Smooth muscle cell (in vitro differentiated cells): ENCODE measurements around the gene DISC1. TPM values are rescaled to one million over a fixed set of nuclear protein-coding genes. Genes with fewer than 3 reads are reported as not detected.
"Not testable (repeated sequence)": the region's sequence is repeated elsewhere in the genome, so short reads cannot be mapped to it uniquely, and the experiment has no call there.

Experiments
- DNase-seq: peaks from one replicate; lab custom pipeline; 2025; ENCODE audit not compliant: unreplicated experiment; lab: John Stamatoyannopoulos, UW
- H2AFZ ChIP-seq: fragments of 200-600 bp; sonication (generic); 2 replicates; pipeline ENCODE4 v1.6.0; 2016; ENCODE audit warnings: antibody characterized with exemption, low read depth, mild to moderate bottlenecking
- H3F3A ChIP-seq: fragments of 200-600 bp; sonication (generic); 2 replicates; pipeline ENCODE4 v1.6.0; 2017; ENCODE audit warnings: antibody characterized with exemption, low read depth
- H3K27ac ChIP-seq: fragments of 200-600 bp; sonication (generic); 2 replicates; pipeline ENCODE4 v1.5.1; 2016; ENCODE audit warnings: low read depth, mild to moderate bottlenecking
- H3K27me3 ChIP-seq: fragments of 200-600 bp; sonication (generic); 2 replicates; pipeline ENCODE4 v1.6.1; 2016; ENCODE audit warnings: low read depth, mild to moderate bottlenecking
- H3K36me3 ChIP-seq: fragments of 200-600 bp; sonication (generic); 2 replicates; pipeline ENCODE4 v1.5.1; 2016; ENCODE audit warnings: low read depth
- H3K4me1 ChIP-seq: fragments of 200-600 bp; sonication (generic); 2 replicates; pipeline ENCODE4 v1.5.1; 2016; ENCODE audit warnings: low read depth
- H3K4me2 ChIP-seq: fragments of 200-600 bp; sonication (generic); 2 replicates; pipeline ENCODE4 v1.6.0; 2016; ENCODE audit warnings: mild to moderate bottlenecking
- H3K4me3 ChIP-seq: fragments of 200-600 bp; sonication (generic); 2 replicates; pipeline ENCODE4 v1.5.1; 2016; ENCODE audit warnings: mild to moderate bottlenecking
- H3K79me2 ChIP-seq: fragments of 200-600 bp; sonication (generic); 2 replicates; pipeline ENCODE4 v1.6.0; 2016; ENCODE audit warnings: low read depth, mild to moderate bottlenecking
- H3K9ac ChIP-seq: fragments of 200-600 bp; sonication (generic); 2 replicates; pipeline ENCODE4 v1.6.0; 2016; ENCODE audit warnings: low read depth
- H3K9me3 ChIP-seq: fragments of 200-600 bp; sonication (generic); replicated peaks from 2 replicates; pipeline ENCODE4 v1.5.1; 2016; ENCODE audit warnings: low read depth
- H4K20me1 ChIP-seq: fragments of 200-600 bp; sonication (generic); 2 replicates; pipeline ENCODE4 v1.6.0; 2016; ENCODE audit warnings: low read depth
- CTCF ChIP-seq: fragments of 200-600 bp; sonication (generic); IDR thresholded peaks from 2 replicates; pipeline ENCODE4 v1.5.1; 2017; ENCODE audit warnings: borderline replicate concordance, mild to moderate bottlenecking, antibody characterized with exemption; ENCODE audit not compliant: insufficient read depth, poor library complexity, severe bottlenecking
- WGBS: methylation state at CpG from one replicate; pipeline ENCODE4 v1.1.7; 2016; ENCODE audit warnings: low lambda C conversion rate; 5-methylcytosine and 5-hydroxymethylcytosine counted together
- polyA plus RNA-seq: library from polyadenylated mRNA; unstranded; fragments of >200 nt; fragmentation: Nextera tagmentation; extraction: Ambion mirVana; gene quantifications from 2 replicates; pipeline ENCODE4 v1.2.1, GENCODE V29; 2016
- total RNA-seq: library from RNA; depleted of rRNA; stranded (reverse); fragments of >200 nt; gene quantifications from 2 replicates; pipeline ENCODE4 v1.2.3, GENCODE V29; 2014

Gene DISC1
- total and polyA plus RNA-seq, 2 experiments from 2014 or later: 0.89 to 4.3 TPM

- no peak overlapping the region for H3K27ac ChIP-seq
- no peaks in the 10 kb centered on the region for H4K20me1 ChIP-seq
- H3K9ac ChIP-seq: no peak overlapping the region
- no peaks in the 10 kb centered on the region for H3K9me3 ChIP-seq
- no peak overlapping the region for H3K4me2 ChIP-seq
- no peaks in the 10 kb centered on the region for H3K36me3 ChIP-seq
- no peak for TF ChIP-seq CTCF
- no peaks in the 10 kb centered on the region for H3K79me2 ChIP-seq
- H3K4me1 ChIP-seq: no peaks in the 10 kb centered on the region
- H2AFZ ChIP-seq: no peak overlapping the region
- no peaks in the 10 kb centered on the region for H3K27me3 ChIP-seq
- H3F3A ChIP-seq: no peaks in the 10 kb centered on the region
- WGBS: 92% methylated on average over 3 of the region's 3 CpGs
- DNase-seq: no peak
- no peak overlapping the region for H3K4me3 ChIP-seq
Measured at GRCh38 chr1:231761252-231761651, 134.7 kb downstream of the DISC1 start.

DNA sequence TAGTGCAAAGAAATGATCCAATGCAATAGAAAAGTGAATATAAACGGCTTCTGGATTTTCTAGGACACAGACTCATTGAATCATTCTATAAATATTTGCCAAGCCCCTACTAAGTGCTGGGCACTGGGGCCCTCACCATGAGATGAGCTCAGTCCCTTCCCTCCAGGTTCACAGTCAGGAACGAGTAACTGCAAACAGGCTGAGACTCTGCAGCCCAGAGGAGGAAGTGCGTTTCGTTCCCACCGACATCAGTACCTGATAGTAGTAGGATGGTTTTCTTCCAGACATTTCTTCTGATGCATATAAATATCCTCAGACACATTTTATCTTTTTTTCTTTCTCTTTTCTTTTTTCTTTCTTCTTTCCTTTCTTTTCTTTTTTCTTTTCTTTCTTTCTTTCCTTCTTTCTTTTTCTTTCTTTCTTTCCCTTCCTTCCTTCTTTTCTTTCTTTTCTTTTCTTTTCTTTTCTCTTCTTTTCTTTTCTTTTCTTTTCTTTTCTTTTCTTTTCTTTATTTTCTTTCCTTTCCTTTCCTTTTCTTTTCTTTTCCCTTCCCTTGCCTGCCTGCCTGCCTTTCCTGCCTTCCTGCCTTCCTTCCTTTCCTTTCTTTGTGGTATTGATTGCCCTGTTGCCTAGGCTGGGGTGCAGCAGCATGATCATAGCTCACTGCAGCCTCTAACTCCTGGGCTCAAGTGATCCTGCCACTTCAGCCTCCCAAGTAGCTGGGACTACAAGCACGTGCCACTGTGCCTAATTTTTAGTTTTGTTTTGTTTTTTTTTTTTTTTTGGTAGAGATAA, 135.4 kb downstream of the DISC1 start:
- no peaks in the 10 kb centered on the region for H3K27me3 ChIP-seq
- no peak overlapping the region for H3K9ac ChIP-seq
- 82% methylated on average over 6 of the region's 6 CpGs for WGBS
- no peaks in the 10 kb centered on the region for H3K79me2 ChIP-seq
- no peak for TF ChIP-seq CTCF
- no peaks in the 10 kb centered on the region for H3K4me1 ChIP-seq
- no peaks in the 10 kb centered on the region for H4K20me1 ChIP-seq
- H3K27ac ChIP-seq: no peak overlapping the region
- no peaks in the 10 kb centered on the region for H3K36me3 ChIP-seq
- no peaks in the 10 kb centered on the region for H3F3A ChIP-seq
- no peak overlapping the region for H2AFZ ChIP-seq
- H3K9me3 ChIP-seq: no peaks in the 10 kb centered on the region
- no peak overlapping the region for H3K4me2 ChIP-seq
- H3K4me3 ChIP-seq: no peak overlapping the region
- DNase-seq: no peak

- Histone ChIP-seq H2AFZ (no peak overlapping the region), H3K36me3 (no peaks in the 10 kb centered on the region), H3K27ac (no peak overlapping the region), H3F3A (no peaks in the 10 kb centered on the region), H3K4me1 (no peaks in the 10 kb centered on the region), H3K4me2 (no peak overlapping the region), H3K4me3 (no peak overlapping the region), H4K20me1 (no peaks in the 10 kb centered on the region), H3K9ac (no peak overlapping the region), H3K27me3 (no peaks in the 10 kb centered on the region), H3K9me3 (no peaks in the 10 kb centered on the region), H3K79me2 (no peaks in the 10 kb centered on the region)
- WGBS: 99% methylated on average over 2 of the region's 2 CpGs
- DNase-seq: no peak
- no peak for TF ChIP-seq CTCF
Measured at GRCh38 chr1:231763456-231763855, 136.9 kb downstream of the DISC1 start.

DNA sequence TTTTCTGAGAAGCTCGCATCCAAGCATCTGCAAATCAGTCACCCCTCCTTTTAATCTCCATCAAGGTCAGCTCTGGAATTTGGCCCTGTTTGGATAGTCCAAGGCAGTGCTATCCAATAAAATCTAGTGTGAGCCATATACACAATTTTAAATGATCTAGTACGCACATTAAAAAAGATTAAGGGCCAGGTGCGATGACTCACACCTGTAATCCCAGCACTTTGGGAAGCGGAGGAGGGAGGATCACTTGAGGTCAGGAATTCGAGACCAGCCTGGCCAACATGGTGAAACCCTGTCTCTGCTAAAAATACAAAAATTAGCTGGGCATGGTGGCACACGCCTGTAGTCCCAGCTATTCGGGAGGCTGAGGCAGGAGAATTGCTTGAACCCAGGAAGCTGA, 139.2 kb downstream of the DISC1 start:
- H3K36me3 ChIP-seq, H3K9ac ChIP-seq, H3K27ac ChIP-seq, H3F3A ChIP-seq, H3K79me2 ChIP-seq, H2AFZ ChIP-seq, DNase-seq, H3K9me3 ChIP-seq, H3K4me3 ChIP-seq, H3K4me2 ChIP-seq, H3K27me3 ChIP-seq, H3K4me1 ChIP-seq, H4K20me1 ChIP-seq: not testable (repeated sequence)
- 90% methylated on average over 7 of the region's 7 CpGs for WGBS
